GM18907 (cell line): ENCODE measurements around the gene FAM83F.

Experiments
- ATAC-seq: cut with Tn5 transposase; IDR thresholded peaks from one replicate; pipeline ENCODE4 v1.9.1; 2021; ENCODE audit warnings: mild to moderate bottlenecking, moderate library complexity; ENCODE audit not compliant: unreplicated experiment

FAM83F gene

GRCh38 chr22:40056154-40056553 lies 61.4 kb downstream of the FAM83F start:
- ATAC-seq: no peak

- no peak for ATAC-seq
These were observed 61.8 kb downstream of the FAM83F start for GRCh38 chr22:40056559-40056958.

DNA sequence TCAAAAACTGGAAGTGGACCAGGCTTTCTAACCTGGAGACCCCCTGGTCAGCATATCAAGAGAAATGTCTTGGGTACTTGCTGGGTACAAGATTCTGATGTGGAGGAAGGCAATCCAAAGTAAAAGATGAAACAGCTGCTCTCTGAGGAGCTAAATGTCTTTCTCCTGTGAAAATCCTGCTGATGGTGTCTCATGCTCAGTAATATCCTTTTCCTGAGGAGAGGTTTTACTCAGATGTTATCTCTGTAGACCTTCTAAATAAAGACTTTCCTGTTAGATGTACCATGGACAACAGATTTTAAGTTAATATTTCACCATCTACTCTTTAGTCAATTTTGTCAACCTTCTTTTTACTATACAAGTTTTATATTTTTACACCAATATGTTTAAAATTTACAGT lies 62.9 kb downstream of the FAM83F start:
- no peak for ATAC-seq

DNA sequence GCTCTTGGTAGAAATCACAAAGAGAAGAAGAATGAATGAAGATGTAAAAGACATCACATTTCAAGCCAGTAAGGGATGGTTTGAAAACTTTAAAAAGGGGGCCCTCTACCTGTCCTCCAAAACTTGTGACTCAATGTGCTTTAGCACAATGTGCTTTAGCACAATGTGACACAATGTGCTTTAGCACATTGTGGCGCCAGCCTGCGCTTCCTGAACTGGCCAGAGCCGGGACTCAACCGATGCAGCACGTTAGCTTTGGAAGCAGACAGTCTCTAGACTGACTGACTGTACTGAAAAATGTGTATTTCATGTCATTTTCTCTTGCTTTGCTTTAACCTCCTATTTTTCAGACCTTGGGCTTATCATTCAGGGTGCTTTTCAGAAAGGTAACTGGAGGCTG lies 63.5 kb downstream of the FAM83F start:
- ATAC-seq: no peak

GRCh38 chr22:40065981-40066380 lies 71.2 kb downstream of the FAM83F start:
- ATAC-seq: no peak

DNA sequence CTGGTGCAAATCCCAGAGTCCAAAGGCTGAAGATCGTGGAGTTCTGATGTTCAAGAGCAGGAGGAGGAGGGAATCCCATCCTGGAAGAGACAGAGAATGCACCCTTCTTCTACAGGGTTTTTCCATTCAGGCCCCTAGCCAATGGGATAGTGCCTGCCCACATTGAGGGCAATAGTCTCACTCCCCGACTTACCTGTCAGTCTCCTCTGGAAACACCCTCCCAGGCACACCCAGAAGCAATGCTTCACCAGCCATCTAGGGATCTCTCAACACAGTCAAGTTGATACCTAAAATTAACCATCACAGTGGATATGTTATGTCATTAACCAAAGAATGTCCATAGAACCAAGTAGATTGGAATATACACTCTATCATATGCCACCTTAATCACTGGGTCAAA lies 72.9 kb downstream of the FAM83F start:
- ATAC-seq: no peak

DNA sequence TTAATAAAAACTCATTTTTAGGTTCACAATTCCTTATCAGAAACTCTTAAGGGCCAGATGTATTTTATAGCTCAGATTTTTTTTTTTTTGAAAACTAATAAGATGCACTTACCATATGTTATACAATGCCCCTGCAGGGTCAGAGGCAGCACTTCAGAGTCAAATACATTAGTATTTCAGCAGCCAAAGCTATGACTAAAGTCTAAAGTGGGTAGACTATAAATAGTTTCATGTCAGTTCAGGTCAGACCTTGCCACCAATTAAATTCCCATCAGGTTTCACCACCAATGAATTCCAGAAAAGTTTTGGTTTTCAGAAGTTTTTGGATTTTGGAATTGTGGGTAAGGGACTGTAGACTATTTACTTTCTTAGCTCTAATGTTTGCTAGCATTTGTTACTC lies 75.9 kb downstream of the FAM83F start:
- ATAC-seq: no peak

DNA sequence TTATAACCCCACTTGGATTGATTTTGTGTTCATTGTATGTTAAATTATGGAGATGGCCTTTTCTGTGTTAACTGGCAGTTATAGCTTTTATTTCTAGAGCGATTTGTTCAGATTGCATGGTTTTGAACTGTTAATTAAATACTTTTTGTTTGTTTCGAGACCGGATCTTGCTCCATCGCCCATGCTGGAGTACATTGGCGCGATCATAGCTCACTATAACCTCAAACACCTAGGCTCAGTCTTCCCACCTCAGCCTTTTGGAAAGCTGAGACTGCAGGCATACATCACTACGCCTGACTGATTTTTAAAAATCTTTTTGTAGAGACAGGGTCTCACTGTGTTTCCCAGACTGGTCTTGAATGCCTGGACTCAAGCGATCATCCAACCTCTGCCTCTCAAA lies 77.0 kb downstream of the FAM83F start:
- ATAC-seq: no peak

- no peak for ATAC-seq
These were observed 82.2 kb downstream of the FAM83F start for GRCh38 chr22:40076702-40077645.

DNA sequence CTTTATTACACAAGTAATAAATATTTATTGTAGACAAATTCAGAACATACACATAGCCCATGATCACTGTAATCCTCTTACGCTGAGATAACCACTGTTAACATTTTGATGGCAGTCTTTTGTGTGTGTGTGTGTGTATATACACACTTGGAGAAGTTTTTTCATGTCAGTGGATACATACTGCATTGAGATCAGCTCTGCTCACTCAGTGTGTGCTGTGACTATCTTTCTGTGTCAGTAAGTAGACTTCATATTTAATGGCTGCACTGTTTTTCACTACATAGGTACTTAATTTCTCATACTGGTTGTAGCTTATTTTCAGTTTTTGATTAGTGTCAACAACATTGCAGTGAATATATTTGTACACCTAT lies 82.9 kb downstream of the FAM83F start:
- no peak for ATAC-seq

DNA sequence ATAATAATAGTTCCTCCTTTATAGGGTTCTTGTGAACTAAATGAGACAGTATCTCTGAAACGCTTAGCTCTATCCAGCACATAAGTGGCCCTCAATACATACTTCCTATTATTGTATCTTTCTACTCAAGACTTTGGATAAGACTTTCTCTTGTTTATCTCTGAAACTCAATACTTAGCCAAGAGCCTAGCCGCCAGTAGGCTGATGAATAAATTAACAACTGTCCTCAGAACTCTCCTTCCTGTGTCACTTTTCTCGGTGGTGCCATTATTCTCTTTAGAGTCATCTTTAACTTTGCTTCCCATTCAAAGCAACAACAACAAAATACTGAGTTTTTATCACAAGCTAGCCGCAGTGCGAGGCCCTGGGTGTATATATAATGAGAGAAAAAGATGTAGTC lies 86.9 kb downstream of the FAM83F start:
- ATAC-seq: no peak

DNA sequence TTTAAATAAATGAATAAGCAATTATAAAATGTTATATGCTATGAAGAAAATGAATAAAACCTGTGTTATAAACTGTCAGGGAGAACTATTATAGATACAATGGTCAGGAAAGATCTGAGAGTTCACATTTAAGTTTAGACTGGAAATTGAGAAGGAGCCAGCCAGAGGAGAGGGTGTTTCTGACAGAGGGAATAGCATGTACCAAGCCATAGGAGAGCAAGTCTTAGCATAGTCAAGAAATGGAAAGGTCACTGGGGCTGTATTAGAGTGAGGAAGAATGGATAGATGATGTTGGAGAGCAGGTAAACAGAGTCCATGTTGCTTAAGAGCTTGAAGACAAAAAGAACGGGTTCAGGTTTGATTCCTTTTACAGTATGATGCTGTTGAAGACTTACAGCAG lies 87.4 kb downstream of the FAM83F start:
- ATAC-seq: no peak

GRCh38 chr22:40083794-40084193 lies 89.0 kb downstream of the FAM83F start:
- no peak for ATAC-seq

GRCh38 chr22:40084246-40084645 lies 89.5 kb downstream of the FAM83F start:
- ATAC-seq: no peak

- ATAC-seq: no peak
These were observed 94.1 kb downstream of the FAM83F start for GRCh38 chr22:40088818-40089217.
